C4-2B (cell line): ENCODE data around the gene NDOR1.

Experiments
- H3K27ac ChIP-seq: fragments of 450-650 bp; 2 replicates; pipeline ENCODE4 v1.5.1; 2017
- ZFX ChIP-seq: fragments of 450-650 bp; IDR thresholded peaks from 2 replicates; pipeline ENCODE4 v1.6.1; 2017
- TF ChIP-seq, protein P1 (sequence below): fragments of 450-650 bp; conservative IDR thresholded peaks from 2 replicates; pipeline ENCODE4 v1.5.1; 2017; ENCODE audit warnings: mild to moderate bottlenecking

The NDOR1 gene

DNA sequence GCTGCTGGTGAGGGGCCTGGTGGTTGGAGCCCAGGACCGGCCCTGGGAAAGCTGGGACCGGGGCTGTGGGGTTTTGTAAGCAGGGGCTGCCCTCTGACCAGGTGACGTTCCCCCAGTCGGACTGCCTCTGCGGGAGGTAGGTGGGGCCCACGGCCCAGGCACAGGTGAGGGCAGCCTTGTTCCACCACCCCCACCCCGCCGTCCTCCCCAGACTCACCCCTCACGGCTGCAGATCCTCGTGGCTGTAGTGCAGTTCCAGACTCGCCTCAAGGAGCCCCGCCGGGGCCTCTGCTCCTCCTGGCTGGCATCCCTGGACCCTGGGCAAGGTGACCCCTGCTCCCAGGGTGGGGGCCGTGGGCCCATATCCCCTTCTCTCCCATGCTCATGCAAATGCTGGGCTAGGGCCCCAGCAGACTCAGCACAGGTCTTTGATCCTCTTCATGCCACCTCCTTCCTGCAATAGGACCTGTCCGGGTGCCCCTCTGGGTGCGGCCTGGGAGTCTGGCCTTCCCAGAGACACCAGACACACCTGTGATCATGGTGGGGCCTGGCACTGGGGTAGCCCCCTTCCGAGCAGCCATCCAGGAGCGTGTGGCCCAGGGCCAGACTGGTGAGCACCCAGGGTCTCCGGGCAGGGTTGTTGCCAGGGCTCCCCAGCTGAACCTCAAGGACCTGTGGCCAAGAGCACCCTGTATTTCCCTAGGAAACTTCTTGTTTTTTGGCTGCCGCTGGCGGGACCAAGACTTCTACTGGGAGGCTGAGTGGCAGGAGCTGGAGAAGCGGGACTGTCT, 9.9 kb downstream of the NDOR1 start:
- no peak overlapping the region for H3K27ac ChIP-seq
- TF ChIP-seq, protein P1, sequence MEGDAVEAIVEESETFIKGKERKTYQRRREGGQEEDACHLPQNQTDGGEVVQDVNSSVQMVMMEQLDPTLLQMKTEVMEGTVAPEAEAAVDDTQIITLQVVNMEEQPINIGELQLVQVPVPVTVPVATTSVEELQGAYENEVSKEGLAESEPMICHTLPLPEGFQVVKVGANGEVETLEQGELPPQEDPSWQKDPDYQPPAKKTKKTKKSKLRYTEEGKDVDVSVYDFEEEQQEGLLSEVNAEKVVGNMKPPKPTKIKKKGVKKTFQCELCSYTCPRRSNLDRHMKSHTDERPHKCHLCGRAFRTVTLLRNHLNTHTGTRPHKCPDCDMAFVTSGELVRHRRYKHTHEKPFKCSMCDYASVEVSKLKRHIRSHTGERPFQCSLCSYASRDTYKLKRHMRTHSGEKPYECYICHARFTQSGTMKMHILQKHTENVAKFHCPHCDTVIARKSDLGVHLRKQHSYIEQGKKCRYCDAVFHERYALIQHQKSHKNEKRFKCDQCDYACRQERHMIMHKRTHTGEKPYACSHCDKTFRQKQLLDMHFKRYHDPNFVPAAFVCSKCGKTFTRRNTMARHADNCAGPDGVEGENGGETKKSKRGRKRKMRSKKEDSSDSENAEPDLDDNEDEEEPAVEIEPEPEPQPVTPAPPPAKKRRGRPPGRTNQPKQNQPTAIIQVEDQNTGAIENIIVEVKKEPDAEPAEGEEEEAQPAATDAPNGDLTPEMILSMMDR, result no peak
- no peak for TF ChIP-seq ZFX

DNA sequence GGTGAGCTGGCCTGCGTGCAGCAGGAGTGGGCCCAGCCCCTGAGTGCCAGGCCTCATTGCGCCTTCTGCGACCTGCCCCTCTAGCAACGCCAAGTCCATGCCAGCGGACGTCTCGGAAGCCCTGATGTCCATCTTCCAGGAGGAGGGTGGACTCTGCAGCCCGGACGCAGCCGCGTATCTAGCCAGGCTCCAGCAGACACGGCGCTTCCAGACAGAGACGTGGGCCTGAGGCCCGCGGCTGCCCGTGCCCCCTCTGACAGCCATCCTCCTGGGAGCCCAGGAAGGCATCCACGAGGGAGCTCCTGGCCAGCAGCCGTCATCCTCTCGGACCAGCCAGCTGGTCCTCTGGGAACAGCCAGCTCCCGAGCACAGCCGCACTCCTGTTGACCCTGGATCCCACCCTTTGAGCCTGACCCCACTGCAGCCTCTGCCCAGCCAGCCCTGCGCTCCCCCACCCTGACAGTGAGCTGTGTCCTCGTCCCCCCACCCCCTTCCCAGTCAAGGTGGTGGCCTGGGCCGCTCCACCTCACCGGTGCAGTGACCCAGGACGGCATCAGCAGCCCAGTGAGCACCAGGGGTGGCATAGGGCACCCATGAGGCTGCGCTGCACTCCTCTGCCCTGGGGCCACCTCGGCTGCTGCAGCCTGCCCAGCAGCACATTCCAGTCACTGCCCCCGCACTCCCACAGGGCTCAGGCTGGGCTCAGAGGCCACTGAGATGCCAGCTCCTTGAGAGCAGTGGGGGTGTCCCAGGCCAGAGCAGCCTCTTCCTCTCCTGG, 10.9 kb downstream of the NDOR1 start:
- no peak for TF ChIP-seq ZFX
- TF ChIP-seq, protein P1, result no peak
- peak overlapping the region; percentile 98 for H3K27ac ChIP-seq

- TF ChIP-seq ZFX, result no peak; the same call in 1 of the 2 replicates
- peak overlapping the region; percentile 98 for H3K27ac ChIP-seq
Measured at GRCh38 chr9:137217276-137218211, 12.0 kb downstream of the NDOR1 start.

DNA sequence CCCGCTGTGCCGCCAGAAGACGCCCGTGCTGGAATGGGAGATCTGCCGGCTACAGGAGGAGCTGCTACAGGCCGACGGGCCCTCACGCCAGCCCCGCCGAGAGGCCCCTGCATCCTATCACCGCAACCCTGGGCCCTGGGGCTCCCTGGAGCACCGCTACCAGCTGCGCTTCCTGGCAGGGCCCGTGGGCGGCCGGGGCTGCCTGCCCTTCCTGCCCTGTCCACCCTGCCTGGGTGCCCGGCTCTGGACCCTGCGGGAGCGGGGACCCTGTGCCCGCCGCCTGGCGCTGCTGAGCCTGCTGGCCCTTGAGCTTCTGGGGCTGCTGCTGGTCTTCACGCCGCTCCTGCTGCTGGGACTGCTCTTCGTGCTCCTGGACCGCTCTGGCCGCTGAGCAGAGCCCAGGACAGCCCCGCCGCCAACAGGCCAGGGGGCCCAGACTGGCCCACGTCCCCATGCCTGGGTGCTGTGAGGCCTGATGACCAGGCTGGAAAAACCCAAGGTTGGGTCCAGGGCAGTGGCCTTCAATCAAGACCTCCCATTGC, 12.8 kb downstream of the NDOR1 start:
- 0 out of 2 replicates have a peak, but pooled peaks have one; percentile 51 for TF ChIP-seq ZFX
- TF ChIP-seq, protein P1, result no peak
- H3K27ac ChIP-seq, result peak overlapping the region; percentile 98

GRCh38 chr9:137218754-137219271, 13.3 kb downstream of the NDOR1 start:
- TF ChIP-seq, protein P1, result no peak
- no peak for TF ChIP-seq ZFX
- peak overlapping the region; percentile 98 for H3K27ac ChIP-seq

GRCh38 chr9:137219757-137220316, 14.3 kb downstream of the NDOR1 start:
- H3K27ac ChIP-seq, result peak overlapping the region; percentile 98
- no peak for TF ChIP-seq ZFX
- TF ChIP-seq, protein P1, result no peak
